T-helper 17 cell (primary cell): ENCODE measurements around the gene BCAP29. TPM values are rescaled to one million over a fixed set of nuclear protein-coding genes. Genes with fewer than 3 reads are reported as not detected.
A peak's percentile ranks its signal among the peaks of the same experiment; 100 is the strongest.

Experiments
- ATAC-seq: fragments of 150-1000 bp; cut with Tn5 transposase; 2 replicates; pipeline ENCODE4 v1.10.0; 2021; ENCODE audit warnings: mild to moderate bottlenecking, moderate library complexity
- DNase-seq, 3 donors: peaks; one replicate each; pipeline versions ENCODE4 v3.0.0 to v3.0.0-alpha.2; 2020 to 2021
- H3K9me3 ChIP-seq: one replicate; pipeline ENCODE4 v1.7.0; 2013; ENCODE audit warnings: low read length, mild to moderate bottlenecking; ENCODE audit not compliant: control insufficient read depth, poor library complexity, severe bottlenecking
- H3K27ac Mint-ChIP-seq: one replicate; pipeline ENCODE4 v1.8.0; 2022; ENCODE audit warnings: mild to moderate bottlenecking, moderate library complexity, mixed read lengths
- H3K27me3 Mint-ChIP-seq: one replicate; pipeline ENCODE4 v1.8.0; 2022; ENCODE audit warnings: mixed read lengths
- H3K36me3 Mint-ChIP-seq: one replicate; pipeline ENCODE4 v1.8.0; 2022; ENCODE audit warnings: low read depth, mixed read lengths
- H3K4me1 Mint-ChIP-seq: one replicate; pipeline ENCODE4 v1.8.0; 2022; ENCODE audit warnings: mild to moderate bottlenecking, mixed read lengths
- H3K4me3 Mint-ChIP-seq: one replicate; pipeline ENCODE4 v1.8.0; 2022; ENCODE audit warnings: mild to moderate bottlenecking, moderate library complexity, mixed read lengths
- total RNA-seq, 4 donors: library from RNA in 2 of 4; stranded (reverse) in 2 of 4; gene quantifications; one replicate each; pipeline ENCODE4 v1.2.3 and lab custom pipeline; 2022 to 2026

Gene BCAP29
- total RNA-seq, 2 donors from 2014 or later: 13.6 to 16.5 TPM

- DNase-seq (no peak), ATAC-seq (no peak)
- no peaks in the 10 kb centered on the region for H3K9me3 ChIP-seq
- Mint-ChIP-seq H3K4me3 (no peak overlapping the region), H3K4me1 (no peaks in the 10 kb centered on the region), H3K27me3 (no peaks in the 10 kb centered on the region), H3K27ac (peak overlapping the region; percentile 16), H3K36me3 (peaks cover 3% of the 10 kb centered on the region)
Observed at GRCh38 chr7:107593025-107593410, 13.0 kb downstream of the BCAP29 start.

DNA sequence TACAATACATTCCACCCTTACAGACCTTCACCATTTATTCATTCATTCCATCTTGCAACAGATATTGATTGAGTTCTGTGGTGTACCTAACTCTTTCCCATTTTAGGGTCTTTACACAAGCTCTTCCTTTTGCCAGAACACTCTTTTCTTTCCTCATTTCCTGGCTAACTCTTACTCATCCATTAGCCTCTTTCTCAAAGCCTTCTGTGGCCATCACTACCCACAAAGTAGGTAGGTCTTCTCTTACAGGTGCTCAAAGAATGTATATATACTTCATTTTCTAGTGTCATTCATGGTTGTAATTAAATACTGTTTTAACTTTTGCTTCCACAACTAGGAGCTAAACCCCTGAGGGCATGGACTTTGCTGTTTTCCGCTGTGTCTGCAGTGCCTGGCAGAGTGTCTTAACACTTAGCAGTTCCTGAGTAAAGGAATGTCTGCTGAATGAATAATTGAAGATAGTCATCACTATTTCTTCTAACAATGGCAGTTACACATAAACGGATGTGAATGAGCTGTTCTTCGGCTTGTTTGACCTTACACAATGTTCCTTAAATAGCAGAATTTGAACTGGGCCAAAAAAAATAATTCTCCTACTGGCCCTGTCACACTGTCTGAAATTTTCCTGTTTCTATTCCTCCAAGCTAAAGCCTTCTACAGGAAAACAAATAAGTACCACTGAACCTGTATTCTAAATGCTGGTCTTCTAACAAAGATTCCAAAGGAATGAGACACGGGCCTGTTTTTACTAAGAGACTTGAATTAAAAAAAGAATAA is 15.1 kb downstream of the BCAP29 start:
- Mint-ChIP-seq H3K36me3 (peaks cover 4% of the 10 kb centered on the region), H3K27me3 (no peaks in the 10 kb centered on the region), H3K4me3 (no peak overlapping the region), H3K27ac (no peak overlapping the region), H3K4me1 (no peaks in the 10 kb centered on the region)
- no peak for DNase-seq
- H3K9me3 ChIP-seq: no peaks in the 10 kb centered on the region
- ATAC-seq: no peak

GRCh38 chr7:107596881-107597581 is 17.0 kb downstream of the BCAP29 start:
- H3K9me3 ChIP-seq: no peaks in the 10 kb centered on the region
- no peak overlapping the region for H3K4me3 Mint-ChIP-seq
- no peak overlapping the region for H3K27ac Mint-ChIP-seq
- H3K4me1 Mint-ChIP-seq: no peaks in the 10 kb centered on the region
- H3K27me3 Mint-ChIP-seq: no peaks in the 10 kb centered on the region
- DNase-seq (no peak), ATAC-seq (no peak)
- H3K36me3 Mint-ChIP-seq: peaks cover 5% of the 10 kb centered on the region

DNA sequence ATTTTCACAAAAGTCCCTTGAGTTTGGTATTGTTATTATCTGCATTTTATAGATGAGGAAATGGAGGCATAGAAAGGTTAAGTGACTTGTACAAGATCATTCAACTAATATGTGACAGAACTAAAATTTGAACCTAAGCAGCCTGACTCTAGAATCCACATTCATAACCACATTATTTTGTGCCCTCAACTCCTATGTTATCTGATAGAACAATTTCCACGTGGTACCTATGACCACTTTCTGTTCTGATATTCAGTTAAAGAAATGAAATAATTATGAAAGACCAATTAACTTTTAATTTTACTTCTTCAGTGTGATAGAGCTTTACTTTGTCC is 17.5 kb downstream of the BCAP29 start:
- no peak overlapping the region for H3K27ac Mint-ChIP-seq
- peaks cover 5% of the 10 kb centered on the region for H3K36me3 Mint-ChIP-seq
- H3K27me3 Mint-ChIP-seq: no peaks in the 10 kb centered on the region
- DNase-seq: no peak
- H3K4me3 Mint-ChIP-seq: no peak overlapping the region
- no peaks in the 10 kb centered on the region for H3K9me3 ChIP-seq
- no peaks in the 10 kb centered on the region for H3K4me1 Mint-ChIP-seq
- ATAC-seq: no peak

DNA sequence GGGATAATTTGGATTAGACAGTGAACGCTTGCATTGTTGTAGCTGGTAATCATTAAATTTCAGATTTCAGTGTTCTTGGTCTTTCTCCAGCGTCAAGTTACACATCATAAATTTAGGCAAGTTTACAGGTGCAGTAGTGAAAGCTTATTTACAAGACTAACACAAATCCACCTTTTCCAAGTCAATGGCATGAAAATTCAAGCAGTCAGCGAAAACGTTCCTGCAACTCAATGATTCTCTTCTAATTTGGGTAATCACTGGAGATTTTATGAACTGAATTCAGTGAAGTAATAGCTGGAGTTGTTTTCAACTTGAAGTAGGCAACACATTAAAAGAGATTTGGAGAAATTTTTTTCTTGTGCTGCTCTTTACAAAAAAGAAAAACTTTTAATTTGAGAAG is 17.9 kb downstream of the BCAP29 start:
- peaks cover 5% of the 10 kb centered on the region for H3K36me3 Mint-ChIP-seq
- H3K27ac Mint-ChIP-seq: no peak overlapping the region
- no peaks in the 10 kb centered on the region for H3K4me1 Mint-ChIP-seq
- H3K27me3 Mint-ChIP-seq: no peaks in the 10 kb centered on the region
- ATAC-seq (no peak), DNase-seq (no peak)
- H3K9me3 ChIP-seq: no peaks in the 10 kb centered on the region
- H3K4me3 Mint-ChIP-seq: no peak overlapping the region

DNA sequence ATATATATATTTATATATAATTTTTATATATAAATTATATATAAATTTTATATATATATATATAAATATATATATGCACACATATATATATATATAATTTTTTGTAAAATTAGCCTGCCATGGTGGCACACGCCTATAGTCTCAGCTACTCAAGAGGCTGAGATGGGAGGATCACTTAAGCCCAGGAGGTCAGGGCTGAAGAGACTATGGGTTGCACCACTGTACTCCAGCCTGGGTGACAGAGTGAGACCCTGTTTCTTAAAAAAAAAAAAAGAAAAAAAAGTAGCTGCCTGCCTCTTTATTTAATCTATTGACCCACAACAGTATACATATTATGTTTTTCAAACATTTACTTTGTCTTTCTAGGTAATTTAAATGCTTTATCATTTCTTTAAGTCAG is 19.2 kb downstream of the BCAP29 start:
- no peak overlapping the region for H3K27ac Mint-ChIP-seq
- peaks cover 5% of the 10 kb centered on the region for H3K36me3 Mint-ChIP-seq
- no peaks in the 10 kb centered on the region for H3K27me3 Mint-ChIP-seq
- no peak overlapping the region for H3K4me3 Mint-ChIP-seq
- H3K4me1 Mint-ChIP-seq: no peaks in the 10 kb centered on the region
- ATAC-seq (no peak), DNase-seq (no peak)
- H3K9me3 ChIP-seq: no peaks in the 10 kb centered on the region

- H3K4me1 Mint-ChIP-seq: no peaks in the 10 kb centered on the region
- H3K36me3 Mint-ChIP-seq: peaks cover 2% of the 10 kb centered on the region
- DNase-seq: no peak
- H3K27me3 Mint-ChIP-seq: no peaks in the 10 kb centered on the region
- no peak overlapping the region for H3K27ac Mint-ChIP-seq
- no peaks in the 10 kb centered on the region for H3K9me3 ChIP-seq
- ATAC-seq: no peak
- no peak overlapping the region for H3K4me3 Mint-ChIP-seq
Observed at GRCh38 chr7:107600816-107601215, 20.8 kb downstream of the BCAP29 start.

GRCh38 chr7:107605218-107605815 is 25.3 kb downstream of the BCAP29 start:
- no peak for DNase-seq
- no peaks in the 10 kb centered on the region for H3K4me1 Mint-ChIP-seq
- no peak overlapping the region for H3K4me3 Mint-ChIP-seq
- no peaks in the 10 kb centered on the region for H3K27me3 Mint-ChIP-seq
- H3K36me3 Mint-ChIP-seq: no peaks in the 10 kb centered on the region
- no peak for ATAC-seq
- no peaks in the 10 kb centered on the region for H3K9me3 ChIP-seq
- H3K27ac Mint-ChIP-seq: no peak overlapping the region

GRCh38 chr7:107606303-107606702 is 26.3 kb downstream of the BCAP29 start:
- Mint-ChIP-seq H3K4me1 (no peaks in the 10 kb centered on the region), H3K27me3 (no peaks in the 10 kb centered on the region), H3K4me3 (no peak overlapping the region), H3K36me3 (no peaks in the 10 kb centered on the region), H3K27ac (no peak overlapping the region)
- H3K9me3 ChIP-seq: no peaks in the 10 kb centered on the region
- ATAC-seq: no peak
- no peak for DNase-seq

DNA sequence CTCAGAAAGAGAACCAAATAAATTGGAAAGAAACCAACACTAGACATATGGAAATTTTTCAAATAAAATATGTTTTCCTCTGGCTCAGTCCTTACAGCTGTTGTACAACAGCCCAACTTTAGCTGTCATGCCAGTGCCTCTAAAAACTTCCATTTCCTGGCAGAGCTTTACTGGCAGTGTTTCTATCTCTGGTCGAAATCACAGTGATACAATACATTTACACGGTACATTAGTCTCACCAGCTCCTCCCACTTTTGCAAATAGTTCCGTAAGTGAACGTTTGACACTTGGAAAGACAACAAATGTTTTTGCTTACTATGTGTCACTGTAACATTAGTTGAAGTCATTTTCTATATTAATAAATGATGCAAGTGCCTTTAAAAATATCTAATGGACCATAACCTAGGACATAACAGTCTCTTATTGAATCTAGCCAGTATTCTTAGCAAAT is 29.8 kb downstream of the BCAP29 start:
- Mint-ChIP-seq H3K4me3 (no peak overlapping the region), H3K4me1 (no peaks in the 10 kb centered on the region), H3K27me3 (no peaks in the 10 kb centered on the region), H3K27ac (no peak overlapping the region), H3K36me3 (no peaks in the 10 kb centered on the region)
- no peaks in the 10 kb centered on the region for H3K9me3 ChIP-seq
- DNase-seq: no peak
- no peak for ATAC-seq

DNA sequence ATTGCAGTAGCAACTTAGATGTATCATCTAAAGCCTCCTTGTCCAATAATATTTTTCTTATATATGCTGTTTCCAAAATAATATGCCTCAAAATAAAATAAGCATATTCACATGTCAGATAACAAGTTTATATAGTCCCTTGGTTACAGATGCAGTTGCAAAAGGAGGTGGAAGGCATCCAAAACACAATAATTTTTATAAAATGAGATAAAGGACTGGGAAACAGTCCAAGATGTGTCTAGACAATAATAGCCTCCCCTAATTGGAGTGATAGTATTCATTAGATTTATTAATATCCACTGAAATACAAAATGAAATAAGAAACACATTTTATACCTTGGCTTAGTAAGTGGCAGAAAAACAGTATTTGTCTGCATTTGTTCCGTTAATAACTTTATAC is 30.3 kb downstream of the BCAP29 start:
- no peak overlapping the region for H3K4me3 Mint-ChIP-seq
- ATAC-seq (no peak), DNase-seq (no peak)
- no peaks in the 10 kb centered on the region for H3K36me3 Mint-ChIP-seq
- no peak overlapping the region for H3K27ac Mint-ChIP-seq
- no peaks in the 10 kb centered on the region for H3K4me1 Mint-ChIP-seq
- no peaks in the 10 kb centered on the region for H3K9me3 ChIP-seq
- no peaks in the 10 kb centered on the region for H3K27me3 Mint-ChIP-seq

- Mint-ChIP-seq H3K4me3 (no peak overlapping the region), H3K36me3 (peaks cover 3% of the 10 kb centered on the region), H3K27ac (no peak overlapping the region), H3K27me3 (no peaks in the 10 kb centered on the region), H3K4me1 (no peaks in the 10 kb centered on the region)
- DNase-seq (no peak), ATAC-seq (no peak)
- no peaks in the 10 kb centered on the region for H3K9me3 ChIP-seq
Observed at GRCh38 chr7:107613439-107613838, 33.4 kb downstream of the BCAP29 start.

GRCh38 chr7:107613948-107614347 is 33.9 kb downstream of the BCAP29 start:
- ATAC-seq: no peak
- no peak for DNase-seq
- no peak overlapping the region for H3K27ac Mint-ChIP-seq
- H3K9me3 ChIP-seq: no peaks in the 10 kb centered on the region
- H3K4me3 Mint-ChIP-seq: no peak overlapping the region
- H3K36me3 Mint-ChIP-seq: peaks cover 3% of the 10 kb centered on the region
- no peaks in the 10 kb centered on the region for H3K27me3 Mint-ChIP-seq
- H3K4me1 Mint-ChIP-seq: no peaks in the 10 kb centered on the region
